ENCODE measurements around the gene P3H1. TPM values are rescaled to one million over a fixed set of nuclear protein-coding genes. Genes with fewer than 3 reads are reported as not detected.

Gene P3H1
- total RNA-seq, 1 experiment from 2014 or later: 47.1 TPM

DNA sequence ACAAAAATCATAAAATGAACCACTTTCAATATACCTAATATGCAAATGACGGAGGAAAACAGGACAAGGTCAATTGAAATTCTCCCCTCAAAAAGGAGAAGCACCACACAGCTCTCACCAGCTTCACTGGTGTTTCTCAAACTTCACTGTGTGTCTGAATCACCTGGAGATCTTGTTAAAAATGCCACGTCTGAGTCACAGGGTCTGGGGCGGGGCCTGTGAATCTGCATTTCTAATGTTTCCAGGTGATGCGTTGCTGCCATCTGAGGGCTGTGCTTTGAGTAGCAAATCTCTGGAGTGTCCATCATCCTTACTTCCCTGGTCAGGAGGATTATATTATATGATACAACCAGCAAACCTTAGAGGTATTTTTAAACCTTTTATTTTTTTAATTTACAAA, 35.8 kb downstream of the P3H1 start:
- no peak overlapping the region for H3K4ac ChIP-seq (ENCODE audit: low read depth, low read length)
- DNase-seq: no peak
- Mint-ChIP-seq H3K4me3 (no peak overlapping the region), H3K36me3 (ENCODE audit: insufficient read depth in 1 of 3, low read depth in 3 of 3) (peaks cover 0 to 3% (median 0%) of the 10 kb centered on the region in 3 experiments; a peak in 2 of 7 replicates), H3K27me3 (ENCODE audit: low read depth) (no peaks in the 10 kb centered on the region; the same call in 1 of the 2 replicates), H3K9me3 (no peaks in the 10 kb centered on the region), H3K4me1 (peaks cover 11 to 26% of the 10 kb centered on the region in 2 experiments), H3K27ac (no peak overlapping the region)
- no peak overlapping the region for H3K56ac ChIP-seq (ENCODE audit: insufficient read length, low read depth, low read length)
- no peak overlapping the region for H2AK5ac ChIP-seq (ENCODE audit: insufficient read length, low read length)
- H4K91ac ChIP-seq (ENCODE audit: insufficient read length, low read depth, low read length): no peak overlapping the region
- no peaks in the 10 kb centered on the region for H3K23me2 ChIP-seq (ENCODE audit: insufficient read length, low read depth, low read length, poor library complexity, severe bottlenecking)
- H3K18ac ChIP-seq (ENCODE audit: insufficient read length, low read depth, low read length): no peak overlapping the region
- H3K4me1 ChIP-seq (ENCODE audit: insufficient read depth, low read length): no peaks in the 10 kb centered on the region; the same call in 1 of the 2 replicates
- H3K79me1 ChIP-seq (ENCODE audit: insufficient read depth, low read depth, low read length, poor library complexity, severe bottlenecking): no peaks in the 10 kb centered on the region
- H3K79me2 ChIP-seq (ENCODE audit: insufficient read depth, low read length): no peaks in the 10 kb centered on the region
- H4K20me1 ChIP-seq (ENCODE audit: control insufficient read depth, insufficient read depth, insufficient read length): no peaks in the 10 kb centered on the region
- no peaks in the 10 kb centered on the region for H3K9me3 ChIP-seq (ENCODE audit: control insufficient read depth, low read depth, low read length)
- H3T11ph ChIP-seq (ENCODE audit: low read length): no peak overlapping the region
- TF ChIP-seq, protein P1, sequence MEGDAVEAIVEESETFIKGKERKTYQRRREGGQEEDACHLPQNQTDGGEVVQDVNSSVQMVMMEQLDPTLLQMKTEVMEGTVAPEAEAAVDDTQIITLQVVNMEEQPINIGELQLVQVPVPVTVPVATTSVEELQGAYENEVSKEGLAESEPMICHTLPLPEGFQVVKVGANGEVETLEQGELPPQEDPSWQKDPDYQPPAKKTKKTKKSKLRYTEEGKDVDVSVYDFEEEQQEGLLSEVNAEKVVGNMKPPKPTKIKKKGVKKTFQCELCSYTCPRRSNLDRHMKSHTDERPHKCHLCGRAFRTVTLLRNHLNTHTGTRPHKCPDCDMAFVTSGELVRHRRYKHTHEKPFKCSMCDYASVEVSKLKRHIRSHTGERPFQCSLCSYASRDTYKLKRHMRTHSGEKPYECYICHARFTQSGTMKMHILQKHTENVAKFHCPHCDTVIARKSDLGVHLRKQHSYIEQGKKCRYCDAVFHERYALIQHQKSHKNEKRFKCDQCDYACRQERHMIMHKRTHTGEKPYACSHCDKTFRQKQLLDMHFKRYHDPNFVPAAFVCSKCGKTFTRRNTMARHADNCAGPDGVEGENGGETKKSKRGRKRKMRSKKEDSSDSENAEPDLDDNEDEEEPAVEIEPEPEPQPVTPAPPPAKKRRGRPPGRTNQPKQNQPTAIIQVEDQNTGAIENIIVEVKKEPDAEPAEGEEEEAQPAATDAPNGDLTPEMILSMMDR (conservative IDR thresholded peaks at IDR 0.05): peak; percentile 36; the same call in 2 of the 3 replicates
- H3K27me3 ChIP-seq (ENCODE audit: insufficient read depth, low read length): no peaks in the 10 kb centered on the region
- no peak overlapping the region for H2BK12ac ChIP-seq (ENCODE audit: insufficient read length, low read depth, low read length)
- no peak overlapping the region for H4K5ac ChIP-seq (ENCODE audit: insufficient read length, low read depth, low read length)
- no peak overlapping the region for H3K23ac ChIP-seq (ENCODE audit: insufficient read length, low read depth, low read length)
- WGBS (ENCODE audit: extremely low coverage, insufficient read length, low lambda C conversion rate): no CpG with 5 or more reads among the region's 4 CpGs
- no peak overlapping the region for H3K4me2 ChIP-seq (ENCODE audit: insufficient read depth, insufficient read length, low read length)
- no peak overlapping the region for H2BK20ac ChIP-seq (ENCODE audit: low read depth, low read length, poor library complexity, severe bottlenecking)
- no peak overlapping the region for H2BK5ac ChIP-seq (ENCODE audit: insufficient read length, low read length)
- no peak overlapping the region for H3K14ac ChIP-seq (ENCODE audit: insufficient read depth, low read length)
- no peak overlapping the region for H2BK15ac ChIP-seq (ENCODE audit: low read depth, low read length)
- H3K27ac ChIP-seq (ENCODE audit: insufficient read length, low read depth, low read length): no peak overlapping the region
- no peak overlapping the region for H4K8ac ChIP-seq (replicated peaks; ENCODE audit: insufficient read length, low read depth, low read length)
- no peak overlapping the region for H2BK120ac ChIP-seq (ENCODE audit: low read depth, low read length, poor library complexity, severe bottlenecking)
- no peak overlapping the region for H2AFZ ChIP-seq (ENCODE audit: low read length)
- no peak overlapping the region for H3K9ac ChIP-seq (ENCODE audit: extremely low read depth, insufficient read length, low read length)

Measured in H9 (cell line).